Mucosa of rectum (tissue), 2 donors: ENCODE results near the gene PCCA.

Experiments
- H3K27ac ChIP-seq, 2 donors: one replicate each; pipeline ENCODE4 v1.7.0; 2013; ENCODE audit warnings: inconsistent platforms in 2 of 2, low read depth in 2 of 2, low read length in 2 of 2
- H3K27me3 ChIP-seq, 2 donors: one replicate each; pipeline ENCODE4 v1.7.0; 2013; ENCODE audit warnings: low read length in 2 of 2; ENCODE audit not compliant: control insufficient read depth in 2 of 2, insufficient read depth in 2 of 2
- H3K36me3 ChIP-seq, 2 donors: one replicate each; pipeline ENCODE4 v1.7.0; 2013; ENCODE audit warnings: low read length in 2 of 2; ENCODE audit not compliant: control insufficient read depth in 2 of 2, insufficient read depth in 2 of 2
- H3K4me1 ChIP-seq, 2 donors: one replicate each; pipeline ENCODE4 v1.7.0; 2013; ENCODE audit warnings: low read length in 2 of 2, mild to moderate bottlenecking in 1 of 2; ENCODE audit not compliant: control insufficient read depth in 2 of 2, insufficient read depth in 2 of 2
- H3K4me3 ChIP-seq, 2 donors: one replicate each; pipeline ENCODE4 v1.7.0; 2013; ENCODE audit warnings: low read length in 2 of 2
- H3K9ac ChIP-seq, 2 donors: one replicate each; pipeline ENCODE4 v1.7.0; 2013; ENCODE audit warnings: low read length in 2 of 2, low read depth in 1 of 2, mild to moderate bottlenecking in 1 of 2
- H3K9me3 ChIP-seq, 2 donors: one replicate each; pipeline ENCODE4 v1.7.0; 2013; ENCODE audit warnings: low read length in 2 of 2; ENCODE audit not compliant: control insufficient read depth in 2 of 2
- donor health status: healthy.
- donor health status: Normal muscosa, but diverticular disease.

PCCA gene

GRCh38 chr13:100290165-100290801 is 201.4 kb downstream of the PCCA start:
- H3K9me3 ChIP-seq: no peaks in the 10 kb centered on the region
- no peak overlapping the region for H3K27ac ChIP-seq
- peaks cover 2 to 3% of the 10 kb centered on the region in 2 donors for H3K36me3 ChIP-seq
- no peaks in the 10 kb centered on the region for H3K4me1 ChIP-seq
- no peak overlapping the region for H3K9ac ChIP-seq
- H3K27me3 ChIP-seq: no peaks in the 10 kb centered on the region
- H3K4me3 ChIP-seq: no peak overlapping the region

GRCh38 chr13:100291624-100292023 is 202.7 kb downstream of the PCCA start:
- Histone ChIP-seq H3K27me3 (no peaks in the 10 kb centered on the region), H3K36me3 (peaks cover 3 to 5% of the 10 kb centered on the region in 2 donors)

GRCh38 chr13:100297413-100297812 is 208.5 kb downstream of the PCCA start:
- H3K4me3 ChIP-seq: no peak overlapping the region
- no peaks in the 10 kb centered on the region for H3K4me1 ChIP-seq
- peaks cover 0 to 5% of the 10 kb centered on the region in 2 donors for H3K36me3 ChIP-seq
- H3K27me3 ChIP-seq: no peaks in the 10 kb centered on the region
- H3K27ac ChIP-seq: no peak overlapping the region
- no peaks in the 10 kb centered on the region for H3K9me3 ChIP-seq
- no peak overlapping the region for H3K9ac ChIP-seq

More at GRCh38 chr13:100291624-100292023, 202.7 kb downstream of the PCCA start:
- Histone ChIP-seq H3K4me3 (no peak overlapping the region), H3K9ac (no peak overlapping the region), H3K4me1 (no peaks in the 10 kb centered on the region), H3K9me3 (no peaks in the 10 kb centered on the region), H3K27ac (no peak overlapping the region)

- no peaks in the 10 kb centered on the region for H3K4me1 ChIP-seq
- H3K27me3 ChIP-seq: no peaks in the 10 kb centered on the region
- H3K4me3 ChIP-seq: no peak overlapping the region
- no peaks in the 10 kb centered on the region for H3K9me3 ChIP-seq
- no peak overlapping the region for H3K27ac ChIP-seq
- H3K9ac ChIP-seq: no peak overlapping the region
- peaks cover 0 to 5% of the 10 kb centered on the region in 2 donors for H3K36me3 ChIP-seq
These were observed 209.3 kb downstream of the PCCA start for GRCh38 chr13:100298116-100298681.

DNA sequence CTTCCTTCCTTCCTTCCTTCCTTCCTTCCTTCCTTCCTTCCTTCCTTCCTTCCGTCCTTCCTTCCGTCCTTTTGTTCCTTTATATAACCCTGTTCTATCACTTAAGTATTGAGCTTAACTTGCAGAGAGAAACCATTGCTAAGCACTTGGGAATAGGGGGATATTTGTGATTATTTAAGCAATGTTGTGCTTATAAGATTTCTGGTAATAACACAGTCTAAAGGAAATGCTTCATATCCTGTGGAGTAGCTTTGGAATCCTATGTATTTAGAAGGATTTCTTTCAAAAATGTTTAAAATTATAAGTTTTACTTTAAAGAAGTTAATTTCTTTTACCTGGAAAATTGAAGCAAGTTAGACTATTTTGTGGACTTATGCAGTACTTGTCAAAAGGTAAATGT is 209.8 kb downstream of the PCCA start:
- Histone ChIP-seq H3K4me3 (no peak overlapping the region), H3K9ac (no peak overlapping the region)

GRCh38 chr13:100300243-100300642 is 211.3 kb downstream of the PCCA start:
- no peak overlapping the region for H3K4me3 ChIP-seq
- no peaks in the 10 kb centered on the region for H3K4me1 ChIP-seq
- no peaks in the 10 kb centered on the region for H3K27me3 ChIP-seq
- H3K27ac ChIP-seq: no peak overlapping the region
- peaks cover 4 to 5% of the 10 kb centered on the region in 2 donors for H3K36me3 ChIP-seq
- no peaks in the 10 kb centered on the region for H3K9me3 ChIP-seq
- H3K9ac ChIP-seq: no peak overlapping the region

More for the DNA sequence above, 209.8 kb downstream of the PCCA start:
- Histone ChIP-seq H3K27ac (no peak overlapping the region), H3K4me1 (no peaks in the 10 kb centered on the region), H3K9me3 (no peaks in the 10 kb centered on the region), H3K27me3 (no peaks in the 10 kb centered on the region), H3K36me3 (peaks cover 0 to 5% of the 10 kb centered on the region in 2 donors)

DNA sequence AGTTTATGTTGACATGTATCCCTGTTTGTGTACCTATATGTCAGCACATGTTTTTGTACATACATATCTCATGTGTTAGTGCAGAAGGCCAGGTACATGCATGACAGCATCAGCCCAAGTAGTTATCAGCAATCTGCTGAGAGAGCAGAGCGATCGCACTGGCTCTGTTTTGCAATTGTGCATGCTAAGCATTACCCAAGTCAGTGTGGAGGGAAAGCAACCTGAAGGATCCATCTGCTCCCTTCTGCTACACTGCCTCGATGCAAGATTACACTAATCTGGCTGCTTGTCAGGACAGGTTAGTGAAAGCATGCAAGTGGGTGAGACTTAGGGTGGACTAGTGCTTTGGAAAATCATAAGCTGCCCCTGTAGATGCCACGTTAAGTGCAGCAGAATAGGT is 211.8 kb downstream of the PCCA start:
- no peak overlapping the region for H3K9ac ChIP-seq
- H3K27ac ChIP-seq: no peak overlapping the region
- no peaks in the 10 kb centered on the region for H3K4me1 ChIP-seq
- no peaks in the 10 kb centered on the region for H3K27me3 ChIP-seq
- peaks cover 2 to 4% of the 10 kb centered on the region in 2 donors for H3K36me3 ChIP-seq
- H3K4me3 ChIP-seq: no peak overlapping the region
- no peaks in the 10 kb centered on the region for H3K9me3 ChIP-seq

DNA sequence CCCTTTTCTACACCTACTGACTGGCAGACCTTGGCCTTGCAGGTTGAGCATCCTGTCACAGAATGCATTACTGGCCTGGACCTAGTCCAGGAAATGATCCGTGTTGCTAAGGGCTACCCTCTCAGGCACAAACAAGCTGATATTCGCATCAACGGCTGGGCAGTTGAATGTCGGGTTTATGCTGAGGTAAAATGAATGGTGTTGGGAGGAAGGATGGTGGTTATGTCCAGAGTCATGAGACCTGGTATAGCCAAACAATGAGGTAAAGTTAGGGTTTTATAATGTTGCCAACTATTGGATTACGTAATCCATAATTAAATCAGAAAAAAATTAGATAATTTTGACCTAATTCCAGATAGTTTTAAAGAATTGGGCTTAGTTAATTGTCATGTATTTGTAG is 212.5 kb downstream of the PCCA start:
- Histone ChIP-seq H3K27me3 (no peaks in the 10 kb centered on the region), H3K4me3 (no peak overlapping the region), H3K4me1 (no peaks in the 10 kb centered on the region), H3K9me3 (no peaks in the 10 kb centered on the region), H3K36me3 (peaks cover 2 to 4% of the 10 kb centered on the region in 2 donors), H3K27ac (no peak overlapping the region), H3K9ac (no peak overlapping the region)

GRCh38 chr13:100302391-100302790 is 213.5 kb downstream of the PCCA start:
- Histone ChIP-seq H3K4me1 (no peaks in the 10 kb centered on the region), H3K9ac (no peak overlapping the region), H3K9me3 (no peaks in the 10 kb centered on the region), H3K27ac (no peak overlapping the region), H3K27me3 (no peaks in the 10 kb centered on the region), H3K36me3 (peaks cover 2 to 4% of the 10 kb centered on the region in 2 donors), H3K4me3 (no peak overlapping the region)

DNA sequence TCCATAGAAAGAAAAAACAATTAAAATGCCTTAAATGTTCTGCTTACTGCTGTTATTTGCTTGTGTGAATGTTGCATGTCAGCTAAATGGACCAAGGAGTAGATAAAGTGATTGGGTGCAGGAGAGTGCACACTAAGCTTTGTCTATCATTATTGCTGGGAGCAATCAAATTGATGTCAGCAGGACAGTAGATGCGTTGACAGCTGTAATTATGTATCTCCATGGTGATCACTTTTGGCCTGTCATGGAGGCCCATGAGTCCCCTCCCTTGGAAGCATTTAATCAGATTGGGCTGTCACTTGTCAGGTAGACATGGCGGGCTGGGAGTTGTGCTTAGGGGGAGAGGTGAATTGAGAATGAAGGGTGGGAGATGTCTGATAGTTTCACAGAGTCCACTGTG is 215.3 kb downstream of the PCCA start:
- H3K27ac ChIP-seq: no peak overlapping the region
- no peaks in the 10 kb centered on the region for H3K9me3 ChIP-seq
- H3K27me3 ChIP-seq: no peaks in the 10 kb centered on the region
- no peak overlapping the region for H3K4me3 ChIP-seq
- H3K36me3 ChIP-seq: peaks cover 2 to 4% of the 10 kb centered on the region in 2 donors
- no peak overlapping the region for H3K9ac ChIP-seq
- H3K4me1 ChIP-seq: no peaks in the 10 kb centered on the region
